OCI-LY7 (cell line): Measurements from ENCODE around the gene DDA1. TPM values are rescaled to one million over a fixed set of nuclear protein-coding genes. Genes with fewer than 3 reads are reported as not detected.

Experiments
- BruUV-seq: library from RNA; stranded (reverse); fragments of 400-500 nt; replicated peaks from 2 replicates; lab custom pipeline; 2021; lab: Mats Ljungman, UMichigan
- CTCF ChIA-PET: fragments of 300-600 bp; sonication (Branson Sonifier 250); formaldehyde crosslinking; loops from one replicate; lab custom pipeline; 2022; ENCODE audit warnings: antibody characterized with exemption; ENCODE audit not compliant: unreplicated experiment; lab: Charles Lee
- POLR2A ChIA-PET: fragments of 300-600 bp; sonication (Branson Sonifier 250); formaldehyde crosslinking; loops from one replicate; lab custom pipeline; 2022; ENCODE audit warnings: antibody characterized with exemption; lab: Charles Lee
- DNase-seq: peaks from one replicate; pipeline ENCODE4 v3.0.0-alpha.2; 2015; ENCODE audit warnings: low spot score
- H2AFZ ChIP-seq: fragments of 200-600 bp; sonication (generic), shearing (Covaris generic); 2 replicates; pipeline ENCODE4 v1.6.1; 2014; ENCODE audit warnings: mild to moderate bottlenecking, antibody characterized with exemption, low read length, moderate library complexity
- H3K27ac ChIP-seq: fragments of 200-600 bp; sonication (generic); 2 replicates; pipeline ENCODE4 v1.5.1; 2014; ENCODE audit warnings: mixed run types, low read depth, mild to moderate bottlenecking, moderate library complexity, low read length, inconsistent platforms; ENCODE audit not compliant: poor library complexity, severe bottlenecking
- H3K36me3 ChIP-seq: fragments of 200-600 bp; sonication (generic); 2 replicates; pipeline ENCODE4 v1.6.1; 2014; ENCODE audit warnings: mild to moderate bottlenecking, antibody characterized with exemption, low read length, moderate library complexity, mixed read lengths; ENCODE audit not compliant: insufficient read depth
- H3K4me1 ChIP-seq: fragments of 200-600 bp; sonication (generic); 2 replicates; pipeline ENCODE4 v1.5.1; 2014; ENCODE audit warnings: mild to moderate bottlenecking, low read length; ENCODE audit not compliant: insufficient read depth, poor library complexity, severe bottlenecking
- H3K4me2 ChIP-seq: fragments of 200-600 bp; sonication (generic); 2 replicates; pipeline ENCODE4 v1.6.1; 2014; ENCODE audit warnings: mild to moderate bottlenecking, low read length
- H3K4me3 ChIP-seq: fragments of 200-600 bp; sonication (generic); 2 replicates; pipeline ENCODE4 v1.5.1; 2014; ENCODE audit warnings: mild to moderate bottlenecking, low read depth, low read length; ENCODE audit not compliant: poor library complexity, severe bottlenecking
- H3K79me2 ChIP-seq: fragments of 200-600 bp; sonication (generic); 2 replicates; pipeline ENCODE4 v1.6.1; 2016; ENCODE audit warnings: low read depth, mild to moderate bottlenecking, low read length, moderate library complexity, mixed read lengths; ENCODE audit not compliant: insufficient read depth
- H3K9me2 ChIP-seq: fragments of 200-600 bp; sonication (generic); 2 replicates; pipeline ENCODE4 v1.6.1; 2016; ENCODE audit warnings: mild to moderate bottlenecking, low read length, mixed read lengths; ENCODE audit not compliant: insufficient read depth
- H3K9me3 ChIP-seq: fragments of 200-600 bp; sonication (generic); 2 replicates; pipeline ENCODE4 v1.6.1; 2014; ENCODE audit warnings: mild to moderate bottlenecking, mixed run types, low read length, mixed read lengths
- H4K20me1 ChIP-seq: fragments of 200-600 bp; sonication (generic); 2 replicates; pipeline ENCODE4 v1.6.1; 2014; ENCODE audit warnings: mild to moderate bottlenecking, antibody characterized with exemption, low read length, moderate library complexity, mixed read lengths; ENCODE audit not compliant: insufficient read depth
- CTCF ChIP-seq: fragments of 200-600 bp; sonication (generic); conservative IDR thresholded peaks from 2 replicates; pipeline ENCODE4 v1.5.1; 2014; ENCODE audit warnings: mild to moderate bottlenecking, antibody characterized with exemption, low read length, moderate library complexity, mixed read lengths
- EZH2phosphoT487 ChIP-seq: fragments of 200-600 bp; sonication (generic); IDR thresholded peaks from 2 replicates; pipeline ENCODE4 v1.6.1; 2018; ENCODE audit warnings: low read depth, borderline replicate concordance, mild to moderate bottlenecking, mixed run types, antibody characterized with exemption, low read length, moderate library complexity, mixed read lengths
- intact Hi-C: fragments of 100-400 bp; cut with micrococcal nuclease; formaldehyde crosslinking; loops from one replicate; pipeline ENCODE4 v1.10.0; 2022; ENCODE audit not compliant: unreplicated experiment
- total RNA-seq, 2 experiments: library from RNA; depleted of rRNA in 1 of 2; stranded (reverse); fragments of >200 nt in 1 of 2; shearing (Covaris generic) in 1 of 2; gene quantifications; 2 replicates each; pipeline ENCODE4 v1.2.3, GENCODE V29; 2014 to 2022

DDA1 gene
- total RNA-seq, 2 experiments from 2014 or later, result 36.6 to 48.8 TPM

- no TSS peak for BruUV-seq
Observed at GRCh38 chr19:17323964-17324332, 14.6 kb downstream of the DDA1 start.

DNA sequence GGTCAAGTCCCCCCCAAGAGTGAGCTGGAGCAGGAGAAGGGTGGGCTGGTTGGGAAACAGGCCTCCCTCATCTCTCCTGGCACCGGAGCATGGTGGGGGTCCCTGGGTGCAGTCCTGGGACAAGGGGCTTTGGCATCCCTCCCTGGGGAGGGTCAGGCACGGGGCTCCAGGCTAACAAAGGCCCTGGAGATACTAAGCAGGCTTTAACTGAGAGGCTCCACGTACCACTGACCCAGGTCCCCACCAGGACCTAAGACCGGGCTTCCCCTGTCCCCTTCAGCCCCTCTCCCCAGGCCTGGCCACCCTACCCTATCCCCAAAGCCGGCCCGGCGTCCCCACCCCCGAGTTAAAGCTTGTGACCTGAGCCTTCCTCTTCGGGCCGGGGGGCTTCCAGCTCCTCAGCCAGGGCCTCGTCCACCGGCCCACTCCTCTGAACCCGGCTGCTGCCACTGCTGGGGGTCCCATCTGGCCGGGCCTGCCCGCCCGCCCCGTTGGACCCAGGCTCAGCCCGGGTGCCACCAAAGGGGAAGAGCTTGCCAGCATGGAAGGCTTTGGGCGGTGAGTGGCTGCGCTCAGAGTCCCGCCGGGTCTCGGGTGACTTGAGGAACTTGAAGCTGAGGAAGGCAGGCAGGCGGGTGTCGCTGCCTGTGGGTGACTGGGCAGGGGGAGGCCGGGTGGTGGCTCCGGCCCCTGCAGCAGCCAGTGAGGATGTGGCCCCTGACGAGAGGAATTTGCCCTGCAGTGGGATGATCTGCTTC, 15.2 kb downstream of the DDA1 start:
- Histone ChIP-seq H3K4me3 (no peak overlapping the region), H4K20me1 (no peaks in the 10 kb centered on the region), H3K36me3 (peaks cover 32% of the 10 kb centered on the region), H3K79me2 (no peaks in the 10 kb centered on the region), H3K4me1 (peaks cover 14% of the 10 kb centered on the region), H3K9me3 (no peaks in the 10 kb centered on the region), H3K9me2 (no peaks in the 10 kb centered on the region), H3K4me2 (no peak overlapping the region), H3K27ac (no peak overlapping the region), H2AFZ (no peak overlapping the region)
- no TSS peak for BruUV-seq
- POLR2A ChIA-PET, result interaction anchor here (0.6 to 0.7 kb wide), 2 partner anchors 16 to 67 kb away, joined by 3 read pairs; no protein-coding TSS in a partner anchor
- CTCF ChIA-PET, result interaction anchor here (1.1 kb wide), 1 partner anchor 8 kb away, joined by 3 read pairs; no protein-coding TSS in a partner anchor
- TF ChIP-seq EZH2phosphoT487 (no peak), CTCF (no peak)
- intact Hi-C loops, result no loop called here
- no peak for DNase-seq

More at GRCh38 chr19:17323964-17324332, 14.6 kb downstream of the DDA1 start:
- TF ChIP-seq CTCF (no peak), EZH2phosphoT487 (no peak)
- no peaks in the 10 kb centered on the region for H3K9me3 ChIP-seq
- H3K4me3 ChIP-seq, result no peak overlapping the region
- no peak overlapping the region for H2AFZ ChIP-seq
- ChIA-PET CTCF (interaction anchor here (1.1 kb wide), 1 partner anchor 9 kb away, joined by 3 read pairs; no protein-coding TSS in a partner anchor), POLR2A (no interaction called here)
- intact Hi-C loops, result no loop called here
- peaks cover 14% of the 10 kb centered on the region for H3K4me1 ChIP-seq
- no peak overlapping the region for H3K27ac ChIP-seq
- H4K20me1 ChIP-seq, result no peaks in the 10 kb centered on the region
- no peaks in the 10 kb centered on the region for H3K9me2 ChIP-seq
- H3K36me3 ChIP-seq, result peaks cover 35% of the 10 kb centered on the region
- no peak for DNase-seq
- H3K4me2 ChIP-seq, result no peak overlapping the region
- no peaks in the 10 kb centered on the region for H3K79me2 ChIP-seq

GRCh38 chr19:17325133-17325532, 15.8 kb downstream of the DDA1 start:
- Histone ChIP-seq H3K4me1 (peaks cover 14% of the 10 kb centered on the region), H3K4me3 (no peak overlapping the region), H3K27ac (no peak overlapping the region), H2AFZ (no peak overlapping the region), H3K4me2 (no peak overlapping the region), H3K9me2 (no peaks in the 10 kb centered on the region), H3K9me3 (no peaks in the 10 kb centered on the region), H3K36me3 (peaks cover 26% of the 10 kb centered on the region), H4K20me1 (no peaks in the 10 kb centered on the region), H3K79me2 (no peaks in the 10 kb centered on the region)
- no peak for DNase-seq
- CTCF ChIA-PET, result interaction anchor here (1.1 kb wide), 1 partner anchor 7 kb away, joined by 3 read pairs; no protein-coding TSS in a partner anchor
- no TSS peak for BruUV-seq
- intact Hi-C loops, result no loop called here
- POLR2A ChIA-PET, result interaction anchor here (0.6 to 0.7 kb wide), 2 partner anchors 16 to 67 kb away, joined by 3 read pairs; no protein-coding TSS in a partner anchor
- no peak for TF ChIP-seq CTCF
- no peak for TF ChIP-seq EZH2phosphoT487
